Iris pigment epithelial cell (primary cell): Measurements from ENCODE around the gene KLRG1.

Source experiments
- DNase-seq: peaks from one replicate; pipeline ENCODE4 v3.0.0-alpha.2; 2011; ENCODE audit warnings: low read depth

The KLRG1 gene

DNA sequence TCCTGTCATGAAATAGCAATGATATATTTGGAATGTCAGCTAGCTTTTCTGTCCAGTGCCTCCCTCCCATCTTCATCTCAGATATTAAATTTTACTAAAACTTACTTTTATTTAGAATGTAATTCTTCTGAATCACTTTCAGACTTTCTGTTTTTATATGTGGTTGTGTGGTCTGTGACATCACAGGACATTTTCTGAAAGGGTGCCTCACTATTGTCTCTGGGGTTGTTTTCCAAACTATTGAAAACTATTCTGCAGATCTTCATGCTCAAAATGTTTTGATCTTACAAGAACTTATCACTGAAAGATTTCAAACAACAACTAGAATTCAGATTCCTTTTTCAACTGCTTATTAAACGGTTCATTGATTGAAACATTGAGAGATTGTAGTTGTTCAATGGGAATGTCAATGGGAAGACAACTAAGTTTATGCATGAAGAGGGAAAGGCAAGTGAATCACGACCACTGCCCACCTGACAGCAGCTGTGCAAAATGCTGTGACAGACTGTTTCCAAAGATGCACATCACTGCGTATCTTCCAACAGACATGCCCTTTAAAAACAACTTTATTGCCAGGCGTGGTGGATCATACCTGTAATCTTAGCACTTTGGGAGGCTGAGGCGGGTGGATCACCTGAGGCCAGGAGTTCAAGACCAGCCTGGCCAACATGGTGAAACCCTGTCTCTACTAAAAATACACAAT, 51.3 kb downstream of the KLRG1 start:
- no peak for DNase-seq

DNA sequence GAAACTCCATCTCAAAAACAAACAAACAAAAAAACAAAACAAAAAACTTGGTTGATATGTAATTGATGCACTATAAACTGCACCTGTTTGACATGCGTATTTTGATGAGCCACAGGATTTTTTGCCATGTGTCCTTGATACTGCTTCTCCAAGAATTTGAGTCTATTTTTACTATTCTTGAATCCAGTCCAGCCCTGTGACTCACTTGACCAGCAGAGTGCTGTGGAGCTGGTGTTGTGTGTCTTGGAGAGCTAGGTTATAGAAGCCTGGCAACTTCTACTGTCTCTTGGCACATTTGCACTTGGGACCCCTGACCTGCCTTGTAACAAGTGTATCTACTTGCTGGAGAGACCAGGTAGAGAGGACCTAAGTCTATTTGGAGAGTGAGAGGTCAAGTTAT, 52.0 kb downstream of the KLRG1 start:
- DNase-seq = peak; percentile 42

DNA sequence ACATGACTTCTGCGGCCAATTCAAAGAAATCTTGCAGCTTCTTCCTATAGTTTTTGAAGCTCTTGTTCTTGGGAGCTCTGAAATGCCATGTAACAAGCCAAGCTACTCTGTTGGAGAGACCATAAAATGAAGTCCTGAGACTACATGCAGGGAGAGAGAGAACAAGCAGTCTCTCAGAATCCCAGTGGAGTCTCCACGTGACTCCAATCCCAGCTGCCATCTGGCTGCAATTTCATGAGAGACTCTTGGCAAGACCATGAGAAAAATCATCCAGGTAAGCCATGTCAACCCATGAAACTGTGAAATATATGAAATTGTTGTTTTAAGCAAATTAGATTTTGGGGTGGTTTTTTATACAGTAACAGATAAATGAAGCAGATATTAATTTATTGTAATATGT, 54.4 kb downstream of the KLRG1 start:
- no peak for DNase-seq

DNA sequence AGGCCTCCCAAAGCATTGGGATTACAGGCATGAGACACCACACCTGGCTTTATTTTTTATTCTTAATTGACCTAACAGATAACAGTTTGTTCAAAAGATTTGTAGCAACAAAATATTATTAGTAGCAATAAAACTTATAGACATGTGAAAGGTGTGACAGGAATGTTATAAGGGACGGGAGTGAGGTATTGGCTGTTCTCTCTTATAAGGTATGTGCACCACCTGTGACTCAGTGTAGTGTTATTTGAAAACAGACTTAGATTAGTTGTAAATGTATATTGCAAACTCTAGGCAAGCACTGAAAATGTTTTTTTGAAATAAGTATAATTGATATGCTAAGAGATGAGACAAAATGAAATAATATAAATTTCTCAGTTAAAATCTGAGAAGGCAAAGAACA, 57.8 kb downstream of the KLRG1 start:
- DNase-seq = no peak

- no peak for DNase-seq
Observed at GRCh38 chr12:9048930-9049329, 59.6 kb downstream of the KLRG1 start.

DNA sequence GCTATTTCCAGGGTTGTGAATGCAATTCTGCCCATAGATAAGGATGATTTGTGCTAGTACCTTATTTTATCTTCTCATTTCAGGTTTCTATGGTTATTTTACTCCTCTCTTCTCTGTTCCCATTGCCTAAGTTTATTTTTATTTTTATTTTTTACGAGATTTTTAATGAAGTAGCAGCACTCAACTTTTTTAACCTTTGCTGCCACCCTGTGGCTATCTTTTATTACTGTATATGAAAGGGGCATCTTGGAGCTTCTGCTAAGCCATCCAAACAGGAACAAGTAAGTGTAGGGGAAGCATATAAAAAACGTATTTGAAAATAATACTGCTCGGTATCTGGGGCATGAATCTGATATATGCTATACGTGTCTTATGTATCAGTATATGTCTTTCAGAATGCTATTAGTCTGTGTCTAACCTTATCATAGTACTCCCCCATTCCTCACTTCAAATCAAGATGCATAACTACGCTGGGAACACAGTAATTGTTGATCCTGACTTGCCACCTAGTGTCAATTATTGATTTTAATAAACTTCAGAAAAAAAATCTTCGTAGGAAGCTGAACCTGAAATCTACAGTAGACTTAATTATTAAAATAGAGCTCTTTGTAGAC, 60.3 kb downstream of the KLRG1 start:
- DNase-seq = peak; percentile 55

DNA sequence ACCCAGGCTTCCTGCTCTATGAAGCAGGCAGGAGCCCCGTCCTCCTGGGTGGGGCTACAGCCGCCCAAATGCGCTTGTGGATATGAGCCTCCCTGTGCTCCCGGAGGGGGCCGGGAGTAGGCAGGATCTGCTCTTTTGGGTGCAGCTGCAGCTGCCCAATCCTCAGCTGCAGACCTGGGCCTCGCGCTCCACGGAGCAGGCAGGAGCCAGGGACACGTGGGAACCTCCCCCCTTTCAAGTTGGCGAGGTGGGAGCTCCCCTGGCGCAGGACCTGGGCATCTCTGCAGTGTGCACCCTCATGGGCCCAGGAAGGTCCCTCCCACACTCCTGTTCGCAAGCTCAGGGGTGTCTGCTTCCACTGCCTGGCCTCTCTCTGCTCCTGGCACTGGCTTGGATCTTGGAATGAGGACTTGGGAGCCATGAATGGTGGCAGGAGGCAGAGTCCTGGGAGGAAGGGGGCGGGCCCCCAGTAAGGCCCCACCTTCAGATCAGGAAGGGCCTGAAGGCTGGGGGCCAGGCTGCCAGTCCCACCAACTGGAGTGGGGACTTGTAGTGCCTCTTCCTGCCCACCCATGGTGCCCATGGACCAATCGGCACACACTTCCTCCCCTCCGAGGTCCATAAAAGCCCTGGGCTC, 61.3 kb downstream of the KLRG1 start:
- no peak for DNase-seq

GRCh38 chr12:9051158-9051550, 61.8 kb downstream of the KLRG1 start:
- DNase-seq = no peak

DNA sequence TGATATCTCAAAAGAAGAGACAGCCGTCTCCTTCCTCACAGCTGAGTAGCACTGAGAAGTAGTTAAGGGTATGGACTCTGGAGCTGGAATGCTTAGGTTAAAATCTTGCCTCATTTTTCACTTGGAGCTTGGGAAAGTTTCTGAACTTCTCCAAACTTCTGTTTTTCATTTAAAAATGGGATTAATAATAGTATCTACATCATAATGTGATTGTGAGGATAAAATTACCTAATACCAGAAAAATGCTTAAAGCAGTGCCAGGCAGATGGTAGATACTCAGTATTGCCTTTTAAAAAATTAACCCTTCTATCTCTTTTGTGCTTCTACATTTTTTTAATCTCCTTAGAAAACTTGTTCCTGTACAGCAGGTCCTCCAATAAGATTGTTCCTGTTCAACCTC, 63.3 kb downstream of the KLRG1 start:
- DNase-seq = no peak
